Daoy (cell line): ENCODE results near the gene SPRING1. TPM values are rescaled to one million over a fixed set of nuclear protein-coding genes. Genes with fewer than 3 reads are reported as not detected.
"Not testable (repeated sequence)": the region's sequence is repeated elsewhere in the genome, so short reads cannot be mapped to it uniquely, and the experiment has no call there.

Source experiments
- DNase-seq: peaks from one replicate; pipeline ENCODE4 v3.0.0-alpha.2; 2015; ENCODE audit warnings: low read depth
- total RNA-seq: library from RNA; depleted of rRNA; stranded (reverse); fragments of >200 nt; shearing (Covaris generic); gene quantifications from 2 replicates; pipeline ENCODE4 v1.2.3, GENCODE V29; 2014; rRNA removed

Gene SPRING1
- 38.9 and 53.5 TPM in 2 replicates for total RNA-seq

GRCh38 chr12:116737774-116738657 is at the start of gene SPRING1, which contains the start of gene RNFT2:
SPRING1 (minus strand) TSS chr12:116738069; CDS start chr12:116737900, 169 bp downstream.
RNFT2 (plus strand) TSS chr12:116738315; CDS start chr12:116740498, 2,183 bp downstream.
- peak; percentile 100 for DNase-seq

- DNase-seq, result peak; percentile 10
Observed at GRCh38 chr12:116784238-116784612, 46.4 kb upstream of the SPRING1 start.

- no peak for DNase-seq
Observed at GRCh38 chr12:116783525-116784237, 45.8 kb upstream of the SPRING1 start.

GRCh38 chr12:116780942-116781341 is 43.1 kb upstream of the SPRING1 start:
- no peak for DNase-seq

GRCh38 chr12:116779597-116779996 is 41.7 kb upstream of the SPRING1 start:
- DNase-seq, result no peak

GRCh38 chr12:116777245-116777644 is 39.4 kb upstream of the SPRING1 start:
- no peak for DNase-seq

GRCh38 chr12:116774020-116774419 is 36.2 kb upstream of the SPRING1 start:
- DNase-seq, result no peak

- no peak for DNase-seq
Observed at GRCh38 chr12:116773276-116773731, 35.4 kb upstream of the SPRING1 start.

GRCh38 chr12:116771651-116772050 is 33.8 kb upstream of the SPRING1 start:
- peak; percentile 12 for DNase-seq

GRCh38 chr12:116766746-116767145 is 28.9 kb upstream of the SPRING1 start:
- DNase-seq, result no peak

GRCh38 chr12:116766285-116766684 is 28.4 kb upstream of the SPRING1 start:
- no peak for DNase-seq

- DNase-seq, result no peak
Observed at GRCh38 chr12:116765271-116765670, 27.4 kb upstream of the SPRING1 start.

GRCh38 chr12:116761499-116761898 is 23.6 kb upstream of the SPRING1 start:
- no peak for DNase-seq

- DNase-seq, result no peak
Observed at GRCh38 chr12:116760622-116761020, 22.8 kb upstream of the SPRING1 start.

- DNase-seq, result no peak
Observed at GRCh38 chr12:116759783-116760621, 22.1 kb upstream of the SPRING1 start.

GRCh38 chr12:116754783-116755182 is 16.9 kb upstream of the SPRING1 start:
- not testable (repeated sequence) for DNase-seq

GRCh38 chr12:116754097-116754496 is 16.2 kb upstream of the SPRING1 start:
- not testable (repeated sequence) for DNase-seq

GRCh38 chr12:116750298-116750697 is 12.4 kb upstream of the SPRING1 start:
- DNase-seq, result no peak

GRCh38 chr12:116749884-116750283 is 12.0 kb upstream of the SPRING1 start:
- no peak for DNase-seq

GRCh38 chr12:116745554-116745953 is 7.7 kb upstream of the SPRING1 start:
- DNase-seq, result no peak

GRCh38 chr12:116744766-116745165 is 6.9 kb upstream of the SPRING1 start:
- DNase-seq, result no peak

- DNase-seq, result not testable (repeated sequence)
Observed at GRCh38 chr12:116742787-116743186, 4.9 kb upstream of the SPRING1 start.
